ENCODE measurements around the gene CASP5.

The CASP5 gene

GRCh38 chr11:105057432-105057831, 34.5 kb upstream of the CASP5 start:
- no peaks in the 10 kb centered on the region for H3K9me3 ChIP-seq (ENCODE audit: control insufficient read depth, insufficient read depth, low read length)
- no peaks in the 10 kb centered on the region for H3K79me2 ChIP-seq (ENCODE audit: control insufficient read depth, low read length)
- H3K27ac ChIP-seq (ENCODE audit: low read depth, low read length) = no peak overlapping the region
- H3K4me2 ChIP-seq (ENCODE audit: low read length) = no peak overlapping the region
- H3K9me2 ChIP-seq (replicated peaks; ENCODE audit: control insufficient read depth, low read length) = no peaks in the 10 kb centered on the region
- no peak overlapping the region for H3K4me3 ChIP-seq (ENCODE audit: low read length)
- H3F3A ChIP-seq (ENCODE audit: control insufficient read depth, insufficient read depth) = no peaks in the 10 kb centered on the region
- H4K20me1 ChIP-seq (ENCODE audit: control insufficient read depth, insufficient read depth, low read depth, low read length) = no peaks in the 10 kb centered on the region
- TF ChIP-seq CTCF (IDR thresholded peaks at IDR 0.05; ENCODE audit: low read depth, low read length, poor library complexity, severe bottlenecking) = no peak
- no peak for TF ChIP-seq EZH2phosphoT487 (IDR thresholded peaks at IDR 0.05; ENCODE audit: borderline replicate concordance, low read length)
- H3K36me3 ChIP-seq (ENCODE audit: control insufficient read depth, low read length) = no peaks in the 10 kb centered on the region
- H3K4me1 ChIP-seq (ENCODE audit: control insufficient read depth, low read length) = no peaks in the 10 kb centered on the region
- no peaks in the 10 kb centered on the region for H3K27me3 ChIP-seq (ENCODE audit: control insufficient read depth, low read length)

DNA sequence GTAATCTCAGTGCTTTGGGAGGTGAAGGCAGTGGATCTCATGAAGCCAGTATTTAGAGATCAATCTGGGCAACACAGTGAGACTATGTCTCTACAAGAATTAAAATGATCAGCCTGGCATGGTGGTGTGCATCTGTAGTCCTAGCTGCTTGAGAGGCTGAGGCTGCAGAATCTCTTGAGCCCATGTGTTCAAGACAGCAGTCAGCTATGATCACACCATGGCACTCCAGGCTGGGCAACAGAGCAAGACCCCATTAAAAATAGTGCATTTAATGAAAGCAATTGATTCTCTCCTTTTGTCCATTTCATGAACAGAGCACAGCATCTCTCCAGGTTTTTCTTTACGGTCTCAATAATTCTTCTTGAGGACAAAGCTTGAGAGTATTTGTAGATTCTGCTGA, 33.5 kb upstream of the CASP5 start:
- Histone ChIP-seq H3K79me2 (ENCODE audit: control insufficient read depth, low read length) (no peaks in the 10 kb centered on the region), H4K20me1 (ENCODE audit: control insufficient read depth, insufficient read depth, low read depth, low read length) (no peaks in the 10 kb centered on the region), H3K4me3 (ENCODE audit: low read length) (no peak overlapping the region), H3K9me2 (replicated peaks; ENCODE audit: control insufficient read depth, low read length) (no peaks in the 10 kb centered on the region), H3K4me2 (ENCODE audit: low read length) (no peak overlapping the region), H3K9me3 (ENCODE audit: control insufficient read depth, insufficient read depth, low read length) (no peaks in the 10 kb centered on the region), H3K36me3 (ENCODE audit: control insufficient read depth, low read length) (no peaks in the 10 kb centered on the region), H3F3A (ENCODE audit: control insufficient read depth, insufficient read depth) (no peaks in the 10 kb centered on the region), H3K4me1 (ENCODE audit: control insufficient read depth, low read length) (no peaks in the 10 kb centered on the region), H3K27ac (ENCODE audit: low read depth, low read length) (no peak overlapping the region), H3K27me3 (ENCODE audit: control insufficient read depth, low read length) (no peaks in the 10 kb centered on the region)
- TF ChIP-seq EZH2phosphoT487 (IDR thresholded peaks at IDR 0.05; ENCODE audit: borderline replicate concordance, low read length) (no peak), CTCF (IDR thresholded peaks at IDR 0.05; ENCODE audit: low read depth, low read length, poor library complexity, severe bottlenecking) (no peak)

GRCh38 chr11:105054723-105055493, 31.9 kb upstream of the CASP5 start:
- no peaks in the 10 kb centered on the region for H4K20me1 ChIP-seq (ENCODE audit: control insufficient read depth, insufficient read depth, low read depth, low read length)
- no peak overlapping the region for H3K4me3 ChIP-seq (ENCODE audit: low read length)
- no peaks in the 10 kb centered on the region for H3K79me2 ChIP-seq (ENCODE audit: control insufficient read depth, low read length)
- H3K9me2 ChIP-seq (replicated peaks; ENCODE audit: control insufficient read depth, low read length) = no peaks in the 10 kb centered on the region
- no peak overlapping the region for H3K27ac ChIP-seq (ENCODE audit: low read depth, low read length)
- H3F3A ChIP-seq (ENCODE audit: control insufficient read depth, insufficient read depth) = no peaks in the 10 kb centered on the region
- H3K27me3 ChIP-seq (ENCODE audit: control insufficient read depth, low read length) = no peaks in the 10 kb centered on the region
- no peaks in the 10 kb centered on the region for H3K9me3 ChIP-seq (ENCODE audit: control insufficient read depth, insufficient read depth, low read length)
- H3K4me1 ChIP-seq (ENCODE audit: control insufficient read depth, low read length) = no peaks in the 10 kb centered on the region
- H3K4me2 ChIP-seq (ENCODE audit: low read length) = no peak overlapping the region
- no peaks in the 10 kb centered on the region for H3K36me3 ChIP-seq (ENCODE audit: control insufficient read depth, low read length)
- TF ChIP-seq EZH2phosphoT487 (IDR thresholded peaks at IDR 0.05; ENCODE audit: borderline replicate concordance, low read length) (no peak), CTCF (IDR thresholded peaks at IDR 0.05; ENCODE audit: low read depth, low read length, poor library complexity, severe bottlenecking) (no peak)
